Activated B cell treated with CpG ODN at 0.5 μM for 24 hours (primary cell): ENCODE results near the gene NEGR1. TPM values are rescaled to one million over a fixed set of nuclear protein-coding genes. Genes with fewer than 3 reads are reported as not detected.

Source experiments
- ATAC-seq: fragments of 200-7000 bp; cut with Tn5 transposase; one replicate; pipeline ENCODE4 v1.10.0; 2021; ENCODE audit warnings: low read depth, mild to moderate bottlenecking, moderate library complexity
- CTCF ChIA-PET: fragments of 350-600 bp; sonication (Branson Sonifier 250); formaldehyde crosslinking; loops from one replicate; lab custom pipeline; 2021; ENCODE audit warnings: antibody characterized with exemption; lab: Charles Lee
- POLR2A ChIA-PET: fragments of 350-600 bp; sonication (Branson Sonifier 250); formaldehyde crosslinking; loops from one replicate; lab custom pipeline; 2021; ENCODE audit warnings: antibody characterized with exemption; lab: Charles Lee
- DNase-seq: peaks from one replicate; pipeline ENCODE4 v3.0.0; 2022
- H3K27ac Mint-ChIP-seq: one replicate; pipeline ENCODE4 v1.8.0; 2020; ENCODE audit warnings: mixed read lengths
- H3K27me3 Mint-ChIP-seq: one replicate; pipeline ENCODE4 v1.8.0; 2021; ENCODE audit warnings: mixed read lengths
- H3K36me3 Mint-ChIP-seq: one replicate; pipeline ENCODE4 v1.8.0; 2021; ENCODE audit warnings: low read depth, mixed read lengths
- H3K4me1 Mint-ChIP-seq: one replicate; pipeline ENCODE4 v1.8.0; 2021; ENCODE audit warnings: mixed read lengths
- H3K4me3 Mint-ChIP-seq: one replicate; pipeline ENCODE4 v1.8.0; 2020; ENCODE audit warnings: mild to moderate bottlenecking, mixed read lengths
- H3K9me3 Mint-ChIP-seq: one replicate; pipeline ENCODE4 v1.8.0; 2020; ENCODE audit warnings: mixed read lengths
- intact Hi-C: fragments of 100-400 bp; cut with micrococcal nuclease; formaldehyde crosslinking; loops from one replicate; pipeline ENCODE4 v1.15.1; 2024
- total RNA-seq: library from RNA; stranded (reverse); gene quantifications from 2 replicates; pipeline ENCODE4 v1.2.3, GENCODE V29; 2022
- TF ChIP-seq, protein P1 (sequence below): fragments of 200-600 bp; IDR thresholded peaks from one replicate; pipeline ENCODE4 v1.8.0; 2022; ENCODE audit warnings: antibody characterized with exemption, mild to moderate bottlenecking

NEGR1 gene
- total RNA-seq, 1 donor from 2014 or later = not detected

DNA sequence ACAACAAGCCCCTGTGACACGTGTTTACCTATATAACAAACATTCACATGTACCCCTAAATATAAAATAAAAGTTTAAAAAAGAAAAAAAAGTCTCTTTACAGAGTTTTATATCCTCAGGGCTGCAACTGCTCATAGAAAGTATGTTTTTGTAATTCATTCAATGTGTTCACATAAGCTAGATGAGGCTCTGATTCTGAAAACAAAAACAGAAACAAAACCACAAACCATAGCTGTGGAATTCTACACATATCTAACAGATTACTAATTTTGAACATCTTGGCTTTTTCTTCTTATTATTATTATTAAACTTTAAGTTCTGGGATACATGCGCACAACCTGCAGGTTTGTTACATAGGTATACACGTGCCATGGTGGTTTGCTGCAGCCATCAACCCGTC is 621.9 kb downstream of the NEGR1 start:
- H3K36me3 Mint-ChIP-seq = no peaks in the 10 kb centered on the region
- CTCF ChIA-PET = no interaction called here

DNA sequence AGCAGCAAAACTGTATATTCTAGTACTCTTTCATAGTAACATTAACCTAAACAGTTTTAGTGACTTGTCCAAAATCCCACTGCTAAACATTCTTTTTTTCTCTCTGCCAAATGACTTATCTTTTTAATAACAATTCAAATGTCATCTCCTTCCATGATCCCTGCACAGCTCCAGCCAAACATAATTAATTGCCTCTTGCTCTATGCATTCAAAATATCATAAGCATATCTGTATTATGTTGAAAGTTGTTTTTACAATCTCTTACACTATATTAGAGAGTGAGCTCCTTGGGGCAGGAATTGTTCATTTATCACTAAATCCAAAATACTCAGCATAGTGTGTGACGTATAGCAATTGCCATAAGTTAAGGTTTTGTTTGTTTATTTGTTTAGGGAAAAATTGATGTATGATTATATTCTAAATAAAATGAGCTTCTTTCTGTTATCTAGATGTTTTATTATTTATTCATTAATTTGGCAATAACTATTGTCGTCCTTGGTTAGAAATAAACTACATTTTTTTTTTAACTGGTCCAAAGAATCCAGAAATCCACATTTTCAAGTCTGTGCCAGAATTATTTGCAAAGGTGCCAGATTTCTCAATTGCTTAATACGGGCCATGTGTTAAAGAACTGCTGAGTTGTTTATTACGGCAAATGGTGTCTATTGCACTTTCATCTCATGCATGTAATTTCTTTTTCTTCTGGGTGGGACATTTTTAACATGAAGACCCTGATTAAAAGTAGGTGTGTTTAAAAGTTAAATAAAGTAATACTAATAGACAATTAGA is 624.3 kb downstream of the NEGR1 start:
- intact Hi-C loops = no loop called here
- ATAC-seq (no peak), DNase-seq (no peak)
- POLR2A ChIA-PET = no interaction called here
- CTCF ChIA-PET = no interaction called here
- Mint-ChIP-seq H3K4me1 (no peaks in the 10 kb centered on the region), H3K27me3 (no peaks in the 10 kb centered on the region), H3K27ac (no peak overlapping the region), H3K4me3 (no peak overlapping the region), H3K9me3 (peaks cover 4% of the 10 kb centered on the region), H3K36me3 (no peaks in the 10 kb centered on the region)
- TF ChIP-seq, protein P1, sequence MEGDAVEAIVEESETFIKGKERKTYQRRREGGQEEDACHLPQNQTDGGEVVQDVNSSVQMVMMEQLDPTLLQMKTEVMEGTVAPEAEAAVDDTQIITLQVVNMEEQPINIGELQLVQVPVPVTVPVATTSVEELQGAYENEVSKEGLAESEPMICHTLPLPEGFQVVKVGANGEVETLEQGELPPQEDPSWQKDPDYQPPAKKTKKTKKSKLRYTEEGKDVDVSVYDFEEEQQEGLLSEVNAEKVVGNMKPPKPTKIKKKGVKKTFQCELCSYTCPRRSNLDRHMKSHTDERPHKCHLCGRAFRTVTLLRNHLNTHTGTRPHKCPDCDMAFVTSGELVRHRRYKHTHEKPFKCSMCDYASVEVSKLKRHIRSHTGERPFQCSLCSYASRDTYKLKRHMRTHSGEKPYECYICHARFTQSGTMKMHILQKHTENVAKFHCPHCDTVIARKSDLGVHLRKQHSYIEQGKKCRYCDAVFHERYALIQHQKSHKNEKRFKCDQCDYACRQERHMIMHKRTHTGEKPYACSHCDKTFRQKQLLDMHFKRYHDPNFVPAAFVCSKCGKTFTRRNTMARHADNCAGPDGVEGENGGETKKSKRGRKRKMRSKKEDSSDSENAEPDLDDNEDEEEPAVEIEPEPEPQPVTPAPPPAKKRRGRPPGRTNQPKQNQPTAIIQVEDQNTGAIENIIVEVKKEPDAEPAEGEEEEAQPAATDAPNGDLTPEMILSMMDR = no peak

More for the DNA sequence above, 621.9 kb downstream of the NEGR1 start:
- POLR2A ChIA-PET = no interaction called here
- intact Hi-C loops = no loop called here
- H3K27ac Mint-ChIP-seq = no peak overlapping the region
- DNase-seq = no peak
- ATAC-seq = no peak
- H3K27me3 Mint-ChIP-seq = no peaks in the 10 kb centered on the region
- TF ChIP-seq, protein P1 = no peak
- H3K4me3 Mint-ChIP-seq = no peak overlapping the region
- no peaks in the 10 kb centered on the region for H3K4me1 Mint-ChIP-seq
- peaks cover 6% of the 10 kb centered on the region for H3K9me3 Mint-ChIP-seq

DNA sequence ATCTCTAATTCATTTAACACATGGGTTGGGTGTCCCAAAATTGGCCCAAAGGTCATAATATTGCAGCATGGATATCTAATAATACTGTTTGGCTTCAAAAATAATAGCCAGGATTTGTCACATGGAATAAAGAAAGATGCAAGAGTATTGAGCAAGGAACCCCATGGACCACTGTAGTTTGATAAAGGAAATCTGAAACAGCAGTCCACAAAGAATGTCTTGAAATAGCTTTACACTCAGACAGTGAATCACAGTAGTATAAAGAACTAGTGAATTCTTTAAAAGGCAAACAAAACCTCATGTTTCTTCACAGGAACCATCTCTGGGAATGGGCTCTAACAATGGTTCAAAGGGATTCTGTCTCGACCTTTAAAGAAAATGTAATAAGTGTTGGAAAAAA is 625.4 kb downstream of the NEGR1 start:
- no peaks in the 10 kb centered on the region for H3K36me3 Mint-ChIP-seq
- CTCF ChIA-PET = no interaction called here

DNA sequence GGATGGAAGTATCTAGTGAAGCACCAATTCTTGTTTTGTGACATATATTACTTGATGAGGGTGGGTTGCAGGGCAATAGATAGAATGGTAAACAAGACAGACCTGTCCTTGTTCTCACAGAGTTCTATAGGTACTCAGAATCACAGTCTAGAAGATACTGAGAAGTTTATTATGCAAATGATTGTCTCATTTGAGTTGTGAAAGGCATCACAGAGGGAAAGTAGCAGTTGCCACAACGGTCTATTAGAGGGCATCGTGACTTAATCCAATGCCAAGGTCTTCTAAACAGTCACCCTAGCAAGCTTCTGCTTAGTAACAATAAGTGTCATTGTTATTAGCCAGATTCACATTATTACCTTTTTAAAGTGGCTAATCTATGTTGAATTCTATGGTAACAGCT is 626.7 kb downstream of the NEGR1 start:
- intact Hi-C loops = no loop called here
- no peak for ATAC-seq
- no peaks in the 10 kb centered on the region for H3K4me1 Mint-ChIP-seq
- no peaks in the 10 kb centered on the region for H3K27me3 Mint-ChIP-seq
- TF ChIP-seq, protein P1 = no peak
- POLR2A ChIA-PET = no interaction called here
- H3K4me3 Mint-ChIP-seq = no peak overlapping the region
- H3K9me3 Mint-ChIP-seq = peaks cover under 1% of the 10 kb centered on the region
- H3K36me3 Mint-ChIP-seq = no peaks in the 10 kb centered on the region
- no peak overlapping the region for H3K27ac Mint-ChIP-seq
- DNase-seq = no peak
- CTCF ChIA-PET = no interaction called here

More for the DNA sequence above, 625.4 kb downstream of the NEGR1 start:
- no peaks in the 10 kb centered on the region for H3K4me1 Mint-ChIP-seq
- TF ChIP-seq, protein P1 = no peak
- no peak overlapping the region for H3K4me3 Mint-ChIP-seq
- H3K9me3 Mint-ChIP-seq = peaks cover 4% of the 10 kb centered on the region
- ATAC-seq (no peak), DNase-seq (no peak)
- intact Hi-C loops = no loop called here
- H3K27me3 Mint-ChIP-seq = no peaks in the 10 kb centered on the region
- POLR2A ChIA-PET = no interaction called here
- H3K27ac Mint-ChIP-seq = no peak overlapping the region

DNA sequence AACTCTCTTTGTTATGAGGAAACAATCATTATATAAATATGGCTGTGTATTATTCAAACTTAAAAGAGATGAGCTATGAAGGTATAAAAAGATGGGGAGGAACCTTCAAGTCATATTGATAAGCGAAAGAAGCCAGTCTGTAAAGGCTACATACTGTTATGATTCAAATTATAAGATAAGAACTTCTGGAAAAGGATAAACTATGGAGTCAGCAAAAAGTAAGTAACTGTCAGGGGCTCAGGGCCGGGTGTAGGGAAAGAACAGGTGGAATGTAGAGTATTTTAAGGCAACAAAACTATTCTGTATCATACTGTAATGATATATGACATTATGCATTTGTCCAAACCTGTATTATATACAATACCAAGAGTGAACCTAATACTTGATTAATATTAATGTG is 628.4 kb downstream of the NEGR1 start:
- Mint-ChIP-seq H3K27me3 (no peaks in the 10 kb centered on the region), H3K36me3 (no peaks in the 10 kb centered on the region), H3K4me3 (no peak overlapping the region), H3K9me3 (no peaks in the 10 kb centered on the region), H3K4me1 (no peaks in the 10 kb centered on the region), H3K27ac (no peak overlapping the region)
- CTCF ChIA-PET = no interaction called here
- DNase-seq = no peak
- TF ChIP-seq, protein P1 = no peak
- POLR2A ChIA-PET = no interaction called here
- ATAC-seq = no peak
- intact Hi-C loops = no loop called here
